Fibroblast of lung (primary cell): ENCODE data around the gene SBNO1. TPM values are rescaled to one million over a fixed set of nuclear protein-coding genes. Genes with fewer than 3 reads are reported as not detected.

Experiments used
- DNase-seq, 2 donors: peaks; one replicate each; pipeline versions ENCODE4 v3.0.0 to v3.0.0-alpha.2; 2010; ENCODE audit warnings: low read depth in 2 of 2
- H2AFZ ChIP-seq: 2 replicates; pipeline ENCODE4 v1.5.1; 2012; ENCODE audit warnings: low read length, control low read depth, inconsistent platforms
- H3K27ac ChIP-seq: 2 replicates; pipeline ENCODE4 v1.5.1; 2011; ENCODE audit warnings: low read length, control low read depth; ENCODE audit not compliant: insufficient read depth
- H3K27me3 ChIP-seq: 2 replicates; pipeline ENCODE4 v1.5.1; 2011; ENCODE audit warnings: mild to moderate bottlenecking, low read length; ENCODE audit not compliant: control insufficient read depth, insufficient read depth
- H3K36me3 ChIP-seq: 2 replicates; pipeline ENCODE4 v1.5.1; 2011; ENCODE audit warnings: low read length; ENCODE audit not compliant: control insufficient read depth, insufficient read depth
- H3K4me1 ChIP-seq: 2 replicates; pipeline ENCODE4 v1.5.1; 2011; ENCODE audit warnings: low read length; ENCODE audit not compliant: control insufficient read depth, insufficient read depth; ENCODE audit errors: extremely low read depth
- H3K4me2 ChIP-seq: 2 replicates; pipeline ENCODE4 v1.5.1; 2011; ENCODE audit warnings: low read length, control low read depth; ENCODE audit not compliant: insufficient read depth; ENCODE audit errors: extremely low read depth
- H3K4me3 ChIP-seq, 4 experiments: fragments of 200-600 bp in 1 of 4; sonication (generic) in 1 of 4; replicated peaks in 1 of 4; 2 replicates each; pipeline ENCODE4 v1.5.1; 2011 to 2016; ENCODE audit warnings: low read length in 4 of 4, low read depth in 3 of 4, mild to moderate bottlenecking in 3 of 4, control low read depth in 2 of 4, inconsistent platforms in 1 of 4, mixed read lengths in 1 of 4; ENCODE audit not compliant: insufficient read depth in 1 of 4; ENCODE audit errors: control extremely low read depth in 1 of 4
- H3K79me2 ChIP-seq: 2 replicates; pipeline ENCODE4 v1.5.1; 2012; ENCODE audit warnings: mild to moderate bottlenecking, low read length, inconsistent platforms; ENCODE audit not compliant: control insufficient read depth, insufficient read depth
- H3K9ac ChIP-seq: 2 replicates; pipeline ENCODE4 v1.5.1; 2011; ENCODE audit warnings: mild to moderate bottlenecking, low read length, control low read depth; ENCODE audit not compliant: insufficient read depth
- H3K9me3 ChIP-seq: 2 replicates; pipeline ENCODE4 v1.5.1; 2012; ENCODE audit warnings: low read depth, low read length; ENCODE audit not compliant: control insufficient read depth, insufficient read depth
- H4K20me1 ChIP-seq: 2 replicates; pipeline ENCODE4 v1.5.1; 2011; ENCODE audit warnings: low read length; ENCODE audit not compliant: control insufficient read depth, insufficient read depth; ENCODE audit errors: extremely low read depth
- EZH2 ChIP-seq: IDR thresholded peaks from 2 replicates; pipeline ENCODE4 v1.5.1; 2012; ENCODE audit warnings: low read length, control low read depth, mild to moderate bottlenecking; ENCODE audit errors: missing control alignments
- polyA plus RNA-seq, 2 donors: library from polyadenylated mRNA; depleted of rRNA in 1 of 2; stranded (reverse) in 1 of 2; unstranded in 1 of 2; fragments of >200 nt; gene quantifications; 2 replicates each; pipeline ENCODE4 v1.2.1, GENCODE V29; 2011 to 2012; ENCODE audit warnings: missing spikeins in 1 of 2
- total RNA-seq: library from RNA; depleted of rRNA; stranded (reverse); fragments of >200 nt; gene quantifications from 2 replicates; pipeline ENCODE4 v1.2.1, GENCODE V29; 2014
- TF ChIP-seq, protein P1 (sequence below), 2 donors: IDR thresholded peaks in 1 of 2; conservative IDR thresholded peaks in 1 of 2; 1 replicate in 1 of 2; 2 replicates in 1 of 2; pipeline ENCODE4 v1.5.1; 2011 to 2012; ENCODE audit warnings: low read length in 2 of 2, control low read depth in 1 of 2, inconsistent platforms in 1 of 2, low read depth in 1 of 2, mild to moderate bottlenecking in 1 of 2

Gene SBNO1
- total and polyA plus RNA-seq, 2 donors (not counting 1 experiment from before 2014, with no cell fraction given), result 15.6 to 20.8 TPM

DNA sequence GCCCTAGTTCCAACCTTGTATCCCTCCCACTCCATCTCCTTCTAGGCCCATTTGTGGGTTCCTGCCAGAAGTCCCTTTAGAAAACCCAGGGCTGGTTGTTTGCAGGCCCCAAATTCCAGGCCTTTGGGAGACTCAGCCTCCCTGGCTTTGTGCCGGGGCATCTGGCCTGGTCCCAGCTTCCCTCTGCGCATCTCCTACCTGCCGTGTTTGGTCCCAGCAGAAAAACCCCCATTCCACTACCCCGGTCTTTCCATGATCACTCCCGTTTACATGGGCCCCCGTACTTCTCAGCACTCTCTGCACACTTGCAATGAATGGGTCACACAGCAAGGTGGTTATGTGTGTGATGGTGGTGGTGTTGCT, 34.6 kb upstream of the SBNO1 start:
- H3K9ac ChIP-seq, result no peak overlapping the region
- H2AFZ ChIP-seq, result no peak overlapping the region
- no peaks in the 10 kb centered on the region for H3K27me3 ChIP-seq
- peak overlapping the region; percentile 65 for H3K4me2 ChIP-seq
- TF ChIP-seq EZH2, result no peak
- TF ChIP-seq, protein P1, sequence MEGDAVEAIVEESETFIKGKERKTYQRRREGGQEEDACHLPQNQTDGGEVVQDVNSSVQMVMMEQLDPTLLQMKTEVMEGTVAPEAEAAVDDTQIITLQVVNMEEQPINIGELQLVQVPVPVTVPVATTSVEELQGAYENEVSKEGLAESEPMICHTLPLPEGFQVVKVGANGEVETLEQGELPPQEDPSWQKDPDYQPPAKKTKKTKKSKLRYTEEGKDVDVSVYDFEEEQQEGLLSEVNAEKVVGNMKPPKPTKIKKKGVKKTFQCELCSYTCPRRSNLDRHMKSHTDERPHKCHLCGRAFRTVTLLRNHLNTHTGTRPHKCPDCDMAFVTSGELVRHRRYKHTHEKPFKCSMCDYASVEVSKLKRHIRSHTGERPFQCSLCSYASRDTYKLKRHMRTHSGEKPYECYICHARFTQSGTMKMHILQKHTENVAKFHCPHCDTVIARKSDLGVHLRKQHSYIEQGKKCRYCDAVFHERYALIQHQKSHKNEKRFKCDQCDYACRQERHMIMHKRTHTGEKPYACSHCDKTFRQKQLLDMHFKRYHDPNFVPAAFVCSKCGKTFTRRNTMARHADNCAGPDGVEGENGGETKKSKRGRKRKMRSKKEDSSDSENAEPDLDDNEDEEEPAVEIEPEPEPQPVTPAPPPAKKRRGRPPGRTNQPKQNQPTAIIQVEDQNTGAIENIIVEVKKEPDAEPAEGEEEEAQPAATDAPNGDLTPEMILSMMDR (conservative IDR thresholded peaks at IDR 0.05 in 1 of 2, IDR thresholded peaks at IDR 0.05 in 1 of 2; ENCODE audit: low read depth in 1 of 2, low read length in 2 of 2), result no peak
- H3K4me1 ChIP-seq, result peaks cover 8% of the 10 kb centered on the region
- peaks cover 59% of the 10 kb centered on the region for H3K79me2 ChIP-seq
- no peaks in the 10 kb centered on the region for H3K9me3 ChIP-seq
- H4K20me1 ChIP-seq, result no peaks in the 10 kb centered on the region
- H3K27ac ChIP-seq, result peak overlapping the region; percentile 46
- H3K4me3 ChIP-seq, result peak overlapping the region in 1 of 4 experiments; percentile 17
- H3K36me3 ChIP-seq, result peaks cover 29% of the 10 kb centered on the region
- DNase-seq, result no peak

DNA sequence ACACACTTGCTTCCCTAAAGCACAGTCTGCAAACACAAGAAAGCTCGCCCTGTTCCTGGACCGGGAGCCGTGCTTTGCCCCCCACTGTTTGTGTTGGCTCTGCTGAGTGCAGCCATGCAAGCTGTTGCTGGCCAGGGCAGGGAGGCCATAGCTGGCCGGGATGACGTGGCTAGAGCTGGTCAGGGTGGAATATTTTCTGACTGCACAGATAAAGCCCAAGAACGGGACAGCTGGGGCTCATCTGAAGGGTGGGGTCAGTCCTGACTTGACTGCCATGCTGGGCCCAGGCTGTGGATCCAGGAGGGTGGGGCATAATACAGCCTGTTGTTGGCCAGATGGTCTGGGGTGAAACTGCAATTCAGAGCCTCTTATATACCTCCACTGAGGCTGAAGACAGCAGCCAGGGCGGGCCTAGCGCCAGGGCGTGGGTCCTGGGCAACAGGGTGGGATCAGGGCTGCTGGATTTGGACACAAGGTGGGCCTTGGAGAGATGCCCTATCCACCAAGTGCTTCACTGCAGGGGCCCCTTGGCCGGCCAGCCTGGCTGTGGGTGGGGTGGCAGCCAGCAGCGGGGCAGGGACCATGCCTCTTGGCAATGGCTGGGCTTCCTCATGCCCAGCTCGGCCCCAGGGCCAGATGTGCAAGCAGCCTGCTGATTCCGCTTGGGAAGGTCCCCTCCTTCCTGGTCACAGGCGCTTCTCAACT, 34.1 kb upstream of the SBNO1 start:
- peaks cover 27% of the 10 kb centered on the region for H3K36me3 ChIP-seq
- peak overlapping the region; percentile 46 for H3K27ac ChIP-seq
- no peak overlapping the region for H3K9ac ChIP-seq
- peaks cover 8% of the 10 kb centered on the region for H3K4me1 ChIP-seq
- DNase-seq, result peak; percentile 82 to 90
- H4K20me1 ChIP-seq, result no peaks in the 10 kb centered on the region
- H3K4me3 ChIP-seq, result peak overlapping the region in 1 of 4 experiments; percentile 17
- H3K79me2 ChIP-seq, result peaks cover 60% of the 10 kb centered on the region
- peak overlapping the region; percentile 65 for H3K4me2 ChIP-seq
- TF ChIP-seq, protein P1 (conservative IDR thresholded peaks at IDR 0.05 in 1 of 2, IDR thresholded peaks at IDR 0.05 in 1 of 2; ENCODE audit: low read depth in 1 of 2, low read length in 2 of 2), result no peak
- TF ChIP-seq EZH2, result no peak
- H2AFZ ChIP-seq, result no peak overlapping the region
- H3K9me3 ChIP-seq, result no peaks in the 10 kb centered on the region
- H3K27me3 ChIP-seq, result no peaks in the 10 kb centered on the region

DNA sequence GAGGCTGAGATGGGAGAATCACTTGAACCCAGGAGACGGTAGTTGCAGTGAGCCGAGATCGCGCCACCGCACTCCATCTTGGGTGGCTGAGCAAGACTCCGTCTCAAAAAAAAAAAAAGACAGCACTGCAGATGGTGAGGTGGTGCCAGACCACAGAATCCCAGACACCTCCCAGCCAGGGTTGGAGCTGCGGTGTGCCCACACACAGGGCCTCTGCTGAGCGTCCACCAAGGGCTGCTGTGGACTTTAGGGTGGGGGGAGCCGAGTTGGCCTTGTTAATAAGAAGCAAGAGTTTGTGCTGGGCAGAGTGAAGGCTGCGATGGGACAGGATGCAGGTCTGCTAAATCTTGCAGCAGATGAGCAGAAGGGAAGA, 33.5 kb upstream of the SBNO1 start:
- peak in 1 of 2 donors; percentile 52 for DNase-seq
- H3K4me3 ChIP-seq, result peak overlapping the region in 1 of 4 experiments; percentile 17
- peak overlapping the region; percentile 5 for H3K27ac ChIP-seq
- H4K20me1 ChIP-seq, result no peaks in the 10 kb centered on the region
- no peaks in the 10 kb centered on the region for H3K9me3 ChIP-seq
- peak overlapping the region; percentile 26 for H3K4me2 ChIP-seq
- no peaks in the 10 kb centered on the region for H3K27me3 ChIP-seq
- no peak for TF ChIP-seq EZH2
- TF ChIP-seq, protein P1 (conservative IDR thresholded peaks at IDR 0.05 in 1 of 2, IDR thresholded peaks at IDR 0.05 in 1 of 2; ENCODE audit: low read depth in 1 of 2, low read length in 2 of 2), result no peak
- peaks cover 24% of the 10 kb centered on the region for H3K36me3 ChIP-seq
- no peak overlapping the region for H2AFZ ChIP-seq
- H3K4me1 ChIP-seq, result peaks cover 8% of the 10 kb centered on the region
- H3K79me2 ChIP-seq, result peaks cover 57% of the 10 kb centered on the region
- H3K9ac ChIP-seq, result no peak overlapping the region
